GM12892 (cell line): Measurements from ENCODE around the gene RNF114.

Source experiments
- POLR2A ChIP-seq: IDR thresholded peaks from 2 replicates; pipeline ENCODE4 v1.6.1; 2011; ENCODE audit warnings: low read depth, low read length, control low read depth
- POLR2AphosphoS5 ChIP-seq: IDR thresholded peaks from 2 replicates; pipeline ENCODE4 v1.6.1; 2011; ENCODE audit warnings: low read depth, low read length, control low read depth
- TAF1 ChIP-seq: IDR thresholded peaks from 2 replicates; pipeline ENCODE4 v1.6.1; 2011; ENCODE audit warnings: low read depth, mild to moderate bottlenecking, control low read depth, low read length, borderline replicate concordance

DNA sequence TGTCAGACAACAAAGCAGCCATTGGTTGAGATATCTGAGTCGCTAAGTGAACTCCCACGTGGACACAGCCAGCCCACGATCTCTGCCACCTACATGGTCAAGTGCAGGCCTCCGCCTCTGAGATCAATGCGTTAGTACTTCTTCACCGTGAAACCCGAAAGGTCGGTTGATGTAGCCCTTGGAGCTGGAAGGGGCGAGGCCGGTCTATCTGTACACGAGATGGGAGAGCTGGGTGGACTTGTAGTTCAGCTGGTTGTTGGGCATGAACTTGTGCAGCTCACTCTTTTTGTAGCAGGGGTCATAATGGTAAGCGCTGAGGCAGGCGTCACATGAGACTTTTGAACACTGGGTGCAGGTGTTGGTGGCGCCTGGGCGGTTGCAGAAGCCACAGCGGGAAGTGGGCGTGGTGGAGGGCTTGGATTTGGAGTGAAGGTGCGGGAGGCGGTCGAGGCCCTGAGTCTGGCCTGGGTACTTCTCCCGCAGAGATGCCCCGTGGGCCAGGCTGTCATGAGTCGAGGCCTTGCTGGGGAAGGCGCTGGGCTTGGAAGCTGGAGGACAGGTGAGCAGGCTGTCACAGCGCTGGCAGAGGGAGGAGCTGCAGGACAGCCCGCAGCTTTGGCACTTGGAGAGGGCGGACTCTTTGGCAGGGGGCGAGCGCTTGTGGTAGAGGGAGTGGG, 30.6 kb upstream of the RNF114 start:
- TF ChIP-seq POLR2AphosphoS5 (no peak), POLR2A (no peak), TAF1 (no peak)
